Mesothelial cell of epicardium (in vitro differentiated cells): Measurements from ENCODE around the gene NSL1. TPM values are rescaled to one million over a fixed set of nuclear protein-coding genes. Genes with fewer than 3 reads are reported as not detected.

Experiments used
- DNase-seq, 2 experiments: peaks; one replicate each; pipeline ENCODE4 v3.0.0; 2021; ENCODE audit warnings: low spot score in 2 of 2; ENCODE audit not compliant: unreplicated experiment in 2 of 2
- H3K27ac Mint-ChIP-seq: 2 replicates; pipeline ENCODE4 v1.8.0; 2021; ENCODE audit warnings: mixed read lengths
- H3K27me3 Mint-ChIP-seq: 2 replicates; pipeline ENCODE4 v1.8.0; 2021; ENCODE audit warnings: low read depth, mixed read lengths
- H3K36me3 Mint-ChIP-seq: 2 replicates; pipeline ENCODE4 v1.8.0; 2021; ENCODE audit warnings: mixed read lengths
- H3K4me1 Mint-ChIP-seq: 2 replicates; pipeline ENCODE4 v1.8.0; 2021; ENCODE audit warnings: mixed read lengths
- H3K4me3 Mint-ChIP-seq: 2 replicates; pipeline ENCODE4 v1.8.0; 2021; ENCODE audit warnings: mild to moderate bottlenecking, moderate library complexity, mixed read lengths
- H3K9me3 Mint-ChIP-seq: 2 replicates; pipeline ENCODE4 v1.8.0; 2021; ENCODE audit warnings: mixed read lengths
- total RNA-seq: library from RNA; stranded (reverse); gene quantifications from 3 replicates; pipeline ENCODE4 v1.2.1, GENCODE V29; 2021
- TF ChIP-seq, protein P1 (sequence below): fragments of 200-600 bp; sonication (generic); IDR thresholded peaks from one replicate; pipeline ENCODE4 v1.5.0; 2021; ENCODE audit warnings: antibody characterized with exemption; ENCODE audit not compliant: unreplicated experiment

Gene NSL1
- total RNA-seq, 1 donor from 2014 or later: 26.1 TPM

DNA sequence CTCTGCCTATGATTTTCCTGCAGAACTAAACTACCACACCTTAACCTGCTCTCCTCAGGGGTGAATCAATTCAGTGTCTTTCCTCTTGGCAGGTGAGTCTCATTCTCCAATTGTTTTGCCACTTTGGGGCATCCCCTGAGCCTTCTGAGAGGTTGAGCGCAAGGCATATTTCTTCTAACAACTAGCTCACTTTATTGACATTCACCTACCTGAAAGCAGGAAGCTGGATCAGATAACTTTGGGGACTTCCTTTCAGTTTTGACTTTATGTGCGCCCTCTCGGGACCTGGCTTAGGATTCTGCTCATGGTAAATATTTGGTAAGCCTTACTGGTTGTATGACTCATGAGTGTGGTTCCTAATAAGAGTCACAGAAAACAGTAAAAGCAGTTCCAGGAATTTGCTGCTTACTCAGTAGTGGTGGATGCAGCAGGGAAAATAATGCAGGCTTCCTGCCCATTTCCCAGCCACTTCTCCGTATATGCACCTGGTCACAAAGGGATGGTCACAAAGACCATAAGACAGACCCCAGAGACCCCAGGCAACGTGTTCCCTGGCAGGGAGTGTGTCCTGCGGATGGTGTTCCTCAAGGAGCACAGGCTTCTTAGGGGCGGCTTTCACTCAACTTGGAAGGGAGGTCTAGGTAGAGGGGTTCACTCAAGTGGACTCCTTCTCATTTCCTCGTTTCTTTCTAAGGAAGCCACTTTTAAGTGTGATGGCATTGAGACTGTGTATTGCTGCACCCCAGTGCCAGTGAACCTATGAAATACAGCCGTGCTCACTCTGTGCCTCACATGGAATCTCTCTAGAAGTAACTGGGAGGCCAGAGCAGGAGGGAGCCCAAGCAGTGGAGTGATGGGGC, 70.0 kb downstream of the NSL1 start:
- H3K4me3 Mint-ChIP-seq: no peak overlapping the region
- H3K9me3 Mint-ChIP-seq: peaks cover 21% of the 10 kb centered on the region
- DNase-seq: no peak
- no peak overlapping the region for H3K27ac Mint-ChIP-seq
- TF ChIP-seq, protein P1, sequence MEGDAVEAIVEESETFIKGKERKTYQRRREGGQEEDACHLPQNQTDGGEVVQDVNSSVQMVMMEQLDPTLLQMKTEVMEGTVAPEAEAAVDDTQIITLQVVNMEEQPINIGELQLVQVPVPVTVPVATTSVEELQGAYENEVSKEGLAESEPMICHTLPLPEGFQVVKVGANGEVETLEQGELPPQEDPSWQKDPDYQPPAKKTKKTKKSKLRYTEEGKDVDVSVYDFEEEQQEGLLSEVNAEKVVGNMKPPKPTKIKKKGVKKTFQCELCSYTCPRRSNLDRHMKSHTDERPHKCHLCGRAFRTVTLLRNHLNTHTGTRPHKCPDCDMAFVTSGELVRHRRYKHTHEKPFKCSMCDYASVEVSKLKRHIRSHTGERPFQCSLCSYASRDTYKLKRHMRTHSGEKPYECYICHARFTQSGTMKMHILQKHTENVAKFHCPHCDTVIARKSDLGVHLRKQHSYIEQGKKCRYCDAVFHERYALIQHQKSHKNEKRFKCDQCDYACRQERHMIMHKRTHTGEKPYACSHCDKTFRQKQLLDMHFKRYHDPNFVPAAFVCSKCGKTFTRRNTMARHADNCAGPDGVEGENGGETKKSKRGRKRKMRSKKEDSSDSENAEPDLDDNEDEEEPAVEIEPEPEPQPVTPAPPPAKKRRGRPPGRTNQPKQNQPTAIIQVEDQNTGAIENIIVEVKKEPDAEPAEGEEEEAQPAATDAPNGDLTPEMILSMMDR: no peak
- peaks cover 19% of the 10 kb centered on the region for H3K36me3 Mint-ChIP-seq
- H3K4me1 Mint-ChIP-seq: no peaks in the 10 kb centered on the region
- peaks cover 14% of the 10 kb centered on the region for H3K27me3 Mint-ChIP-seq

DNA sequence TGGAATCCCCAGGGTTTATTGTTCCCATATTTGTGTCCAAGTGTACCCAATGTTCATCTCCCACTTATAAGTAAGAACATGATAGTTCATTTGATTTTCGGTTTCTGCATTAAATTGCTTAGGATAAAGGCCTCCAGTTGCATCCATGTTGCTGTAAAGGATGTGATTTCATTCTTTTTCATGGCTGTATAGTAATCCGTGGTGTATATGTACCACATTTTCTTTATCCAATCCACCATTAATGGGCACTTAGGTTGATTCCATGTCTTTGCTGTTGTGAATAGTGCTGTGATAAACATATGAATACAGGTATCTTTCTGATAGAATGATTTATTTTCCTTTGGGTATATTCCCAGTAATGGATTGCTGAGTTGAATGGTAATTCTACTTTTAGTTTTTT, 71.9 kb downstream of the NSL1 start:
- Mint-ChIP-seq H3K27me3 (peaks cover 28% of the 10 kb centered on the region), H3K9me3 (peaks cover 7% of the 10 kb centered on the region), H3K4me3 (no peak overlapping the region), H3K27ac (no peak overlapping the region), H3K36me3 (peaks cover 7% of the 10 kb centered on the region), H3K4me1 (no peaks in the 10 kb centered on the region)
- TF ChIP-seq, protein P1: no peak
- DNase-seq: no peak

DNA sequence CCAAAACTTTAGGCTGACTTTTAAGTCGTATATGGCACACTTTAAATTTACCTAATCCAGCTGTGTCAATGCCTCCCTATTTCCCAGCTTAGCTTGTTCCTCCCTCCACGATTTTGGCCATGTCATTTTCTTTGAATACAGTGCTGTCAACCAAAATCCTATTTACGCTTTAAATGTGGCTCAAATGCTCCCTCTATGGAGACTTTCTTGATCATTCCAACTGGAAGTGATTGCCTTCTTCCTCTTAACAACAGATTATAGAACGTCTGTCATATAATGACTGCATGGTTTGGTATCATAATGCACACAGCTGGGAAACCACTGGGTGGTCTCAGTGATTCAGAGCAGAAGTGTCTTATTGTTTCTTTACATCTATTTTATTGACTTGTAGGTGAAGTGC, 73.1 kb downstream of the NSL1 start:
- no peaks in the 10 kb centered on the region for H3K4me1 Mint-ChIP-seq
- TF ChIP-seq, protein P1: no peak
- peaks cover 2% of the 10 kb centered on the region for H3K36me3 Mint-ChIP-seq
- DNase-seq: no peak
- peaks cover 6% of the 10 kb centered on the region for H3K9me3 Mint-ChIP-seq
- H3K4me3 Mint-ChIP-seq: no peak overlapping the region
- H3K27ac Mint-ChIP-seq: no peak overlapping the region
- peaks cover 30% of the 10 kb centered on the region for H3K27me3 Mint-ChIP-seq

DNA sequence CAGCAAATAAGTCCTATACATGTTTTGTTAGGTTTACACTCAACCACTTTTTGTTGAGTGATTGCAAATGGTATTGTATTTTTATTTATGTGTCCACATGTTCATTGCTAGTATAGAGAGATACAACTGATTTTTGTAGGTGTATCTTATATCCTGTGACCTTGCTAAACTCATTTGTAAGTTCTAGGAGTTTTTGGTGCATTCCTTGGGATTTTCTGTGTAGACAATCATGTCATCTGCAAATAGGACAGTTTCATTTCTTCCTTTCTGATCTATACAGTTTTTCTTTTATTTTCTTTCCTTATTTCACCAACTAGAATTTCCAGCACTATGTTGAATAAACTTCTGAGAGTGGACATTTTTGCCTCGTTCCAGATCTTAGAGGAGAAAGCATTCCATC, 75.4 kb downstream of the NSL1 start:
- peaks cover 5% of the 10 kb centered on the region for H3K9me3 Mint-ChIP-seq

DNA sequence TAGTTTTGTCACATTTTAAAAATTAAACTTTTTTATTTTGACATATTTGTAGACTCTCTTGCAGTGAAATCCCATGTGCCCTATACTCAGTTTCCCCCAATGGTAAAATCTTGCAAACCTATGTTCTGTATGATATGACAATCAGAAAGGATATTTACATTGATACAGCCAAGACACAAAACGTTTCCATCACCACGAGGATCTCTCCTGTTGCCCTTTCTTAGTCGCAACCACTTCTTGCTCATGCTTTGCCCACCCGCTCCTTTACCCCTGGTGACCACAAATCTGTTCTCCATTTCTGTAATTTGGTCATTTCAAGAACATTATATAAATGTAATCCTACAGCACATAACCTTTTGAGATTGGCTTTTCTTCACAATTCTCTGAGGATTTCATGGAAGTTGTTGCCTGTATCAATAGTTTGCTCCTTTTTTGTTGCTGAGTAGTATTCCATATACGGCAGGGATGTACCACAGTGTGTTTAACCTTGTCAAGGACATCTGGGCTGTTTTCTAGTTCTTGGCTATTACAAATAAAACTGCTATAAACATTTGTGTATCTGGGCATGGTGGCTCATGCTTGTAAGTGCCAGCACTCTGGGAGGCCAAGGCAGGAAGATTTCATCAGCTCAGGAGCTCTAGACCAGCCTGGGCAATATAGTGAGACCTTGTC, 78.0 kb downstream of the NSL1 start:
- Mint-ChIP-seq H3K27ac (no peak overlapping the region), H3K4me3 (no peak overlapping the region)

More for the DNA sequence above, 75.4 kb downstream of the NSL1 start:
- TF ChIP-seq, protein P1: no peak
- Mint-ChIP-seq H3K36me3 (no peaks in the 10 kb centered on the region), H3K27ac (no peak overlapping the region), H3K4me3 (no peak overlapping the region), H3K27me3 (peaks cover 35% of the 10 kb centered on the region), H3K4me1 (no peaks in the 10 kb centered on the region)
- DNase-seq: no peak

More for the DNA sequence above, 78.0 kb downstream of the NSL1 start:
- TF ChIP-seq, protein P1: no peak
- H3K9me3 Mint-ChIP-seq: peaks cover 5% of the 10 kb centered on the region
- H3K27me3 Mint-ChIP-seq: peaks cover 35% of the 10 kb centered on the region
- no peak for DNase-seq
- H3K36me3 Mint-ChIP-seq: no peaks in the 10 kb centered on the region
- no peaks in the 10 kb centered on the region for H3K4me1 Mint-ChIP-seq
